C4-2B (cell line): ENCODE measurements around the gene ASPHD2.
A peak's percentile ranks its signal among the peaks of the same experiment; 100 is the strongest.

Experiments used
- CTCF ChIP-seq: fragments of 450-650 bp; conservative IDR thresholded peaks from 2 replicates; pipeline ENCODE4 v1.5.1; 2017; ENCODE audit warnings: mild to moderate bottlenecking
- ZFX ChIP-seq: fragments of 450-650 bp; IDR thresholded peaks from 2 replicates; pipeline ENCODE4 v1.6.1; 2017

- TF ChIP-seq CTCF, result peak; percentile 69
- TF ChIP-seq ZFX, result no peak
Observed at GRCh38 chr22:26398741-26399153, 30.3 kb upstream of the ASPHD2 start.
